OCI-LY1 (cell line): ENCODE data around the gene ANKS1A.

Experiments
- CTCF ChIP-seq: fragments of 200-600 bp; sonication (generic), shearing (Covaris generic); IDR thresholded peaks from 2 replicates; pipeline ENCODE4 v1.5.1; 2017; ENCODE audit warnings: mild to moderate bottlenecking, antibody characterized with exemption, low read length, moderate library complexity, mixed read lengths
- EZH2 ChIP-seq: fragments of 200-600 bp; sonication (generic), shearing (Covaris generic); IDR thresholded peaks from 2 replicates; pipeline ENCODE4 v1.8.0; 2017; ENCODE audit warnings: borderline replicate concordance, mixed run types, mild to moderate bottlenecking, antibody characterized with exemption, low read length, moderate library complexity, mixed read lengths

GRCh38 chr6:34938268-34938667 lies 49.2 kb downstream of the ANKS1A start:
- TF ChIP-seq CTCF (no peak), EZH2 (no peak)
